HG03432 (cell line): ENCODE data around the gene LRCH1.
"Not testable (repeated sequence)": the region's sequence is repeated elsewhere in the genome, so short reads cannot be mapped to it uniquely, and the experiment has no call there.

Source experiments
- ATAC-seq: cut with Tn5 transposase; IDR thresholded peaks from one replicate; pipeline ENCODE4 v1.9.1; 2021; ENCODE audit warnings: mild to moderate bottlenecking, moderate library complexity; ENCODE audit not compliant: unreplicated experiment

LRCH1 gene, protein sequence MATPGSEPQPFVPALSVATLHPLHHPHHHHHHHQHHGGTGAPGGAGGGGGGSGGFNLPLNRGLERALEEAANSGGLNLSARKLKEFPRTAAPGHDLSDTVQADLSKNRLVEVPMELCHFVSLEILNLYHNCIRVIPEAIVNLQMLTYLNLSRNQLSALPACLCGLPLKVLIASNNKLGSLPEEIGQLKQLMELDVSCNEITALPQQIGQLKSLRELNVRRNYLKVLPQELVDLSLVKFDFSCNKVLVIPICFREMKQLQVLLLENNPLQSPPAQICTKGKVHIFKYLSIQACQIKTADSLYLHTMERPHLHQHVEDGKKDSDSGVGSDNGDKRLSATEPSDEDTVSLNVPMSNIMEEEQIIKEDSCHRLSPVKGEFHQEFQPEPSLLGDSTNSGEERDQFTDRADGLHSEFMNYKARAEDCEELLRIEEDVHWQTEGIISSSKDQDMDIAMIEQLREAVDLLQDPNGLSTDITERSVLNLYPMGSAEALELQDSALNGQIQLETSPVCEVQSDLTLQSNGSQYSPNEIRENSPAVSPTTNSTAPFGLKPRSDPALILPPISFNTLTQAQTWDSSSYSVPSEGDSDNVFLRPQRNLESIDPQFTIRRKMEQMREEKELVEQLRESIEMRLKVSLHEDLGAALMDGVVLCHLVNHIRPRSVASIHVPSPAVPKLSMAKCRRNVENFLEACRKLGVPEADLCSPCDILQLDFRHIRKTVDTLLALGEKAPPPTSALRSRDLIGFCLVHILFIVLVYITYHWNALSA

DNA sequence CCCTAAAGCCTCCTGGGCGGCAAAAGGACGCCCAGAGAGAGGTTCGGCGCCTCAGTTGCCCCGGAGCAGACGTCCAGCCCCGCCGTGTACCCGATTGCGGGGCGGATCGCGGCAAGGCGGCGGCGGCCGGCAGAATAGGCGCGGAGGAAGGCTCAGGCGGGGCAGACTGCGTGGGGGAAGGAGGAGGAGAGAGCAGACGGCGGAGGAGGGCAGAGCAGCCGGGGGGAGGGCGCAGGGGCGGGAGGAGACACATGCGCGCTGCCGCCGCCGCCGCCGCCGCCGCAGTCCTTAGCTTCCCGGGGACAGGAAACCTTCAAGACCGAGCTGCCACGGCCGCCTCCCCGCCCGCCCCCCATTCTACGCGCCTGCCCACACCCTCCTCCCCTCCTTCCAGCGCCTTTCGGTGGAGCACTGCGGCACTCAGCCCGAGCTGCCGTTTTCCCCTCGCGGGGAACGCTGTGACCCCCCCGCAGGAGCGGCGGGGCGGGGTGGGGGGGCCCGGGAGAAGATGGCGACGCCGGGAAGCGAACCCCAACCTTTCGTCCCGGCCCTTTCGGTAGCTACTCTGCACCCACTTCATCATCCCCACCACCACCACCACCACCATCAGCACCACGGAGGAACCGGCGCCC, at the start of gene LRCH1:
LRCH1 (plus strand) TSS at position 282 of the 632 bp plus-strand sequence; CDS start at position 509, 227 bp downstream.
- peak; percentile 71 for ATAC-seq

DNA sequence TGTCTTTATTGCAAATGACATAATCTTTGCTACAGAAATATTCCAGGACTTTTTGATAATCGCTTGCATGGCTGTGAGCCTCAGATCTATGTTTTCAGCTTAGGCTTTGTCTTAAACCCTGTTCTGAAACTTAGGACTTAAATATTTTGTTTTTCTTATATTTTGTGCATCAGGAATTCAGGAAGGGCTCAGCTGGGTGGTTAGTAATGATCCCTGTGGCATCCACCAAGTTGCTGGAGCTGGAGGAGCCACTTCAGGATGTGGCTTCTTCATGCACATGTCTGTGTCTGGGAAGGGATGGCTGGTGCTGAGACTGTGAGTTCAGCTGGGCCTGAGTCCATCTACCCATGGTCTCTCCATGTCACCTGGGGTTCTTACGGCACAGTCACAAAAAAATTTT, 48.9 kb upstream of the LRCH1 start:
- ATAC-seq, result no peak

DNA sequence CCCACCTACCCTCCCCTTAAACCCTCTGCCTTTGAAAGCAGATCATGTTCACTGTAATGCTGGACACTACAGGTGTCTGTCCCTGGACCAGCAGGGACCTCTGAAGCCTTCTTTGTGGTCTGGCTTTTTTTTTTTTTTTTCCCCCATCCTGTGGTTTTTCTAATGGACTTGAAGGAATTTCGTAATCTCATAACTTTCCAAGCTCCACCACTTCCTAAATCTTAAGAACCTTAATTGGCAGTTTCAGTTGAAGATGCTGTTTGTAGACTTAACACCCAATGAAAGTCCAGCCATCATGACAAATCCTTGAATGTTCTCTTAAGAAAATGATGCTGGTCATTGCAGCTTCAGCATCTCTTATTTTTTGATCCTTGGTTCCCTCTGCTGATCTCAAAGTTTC, 45.0 kb upstream of the LRCH1 start:
- no peak for ATAC-seq

DNA sequence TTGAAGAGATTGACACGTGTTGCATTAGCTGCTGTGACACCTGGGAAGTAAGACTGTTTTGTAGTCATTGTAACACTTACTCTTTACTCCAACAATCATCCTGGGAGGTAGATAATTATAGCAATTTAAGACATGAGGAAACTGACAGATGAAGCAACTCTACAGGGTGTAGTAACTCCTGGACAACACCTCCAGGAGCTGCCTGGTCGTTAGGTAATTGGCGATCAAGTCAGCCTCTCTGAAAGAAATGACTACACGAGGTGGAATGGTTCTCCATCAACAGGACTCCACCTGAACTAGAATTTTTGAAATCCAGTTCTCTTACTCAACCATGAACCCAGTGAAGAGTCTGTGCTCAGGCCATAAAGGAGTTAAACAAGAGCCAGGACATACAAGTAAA, 43.0 kb upstream of the LRCH1 start:
- ATAC-seq, result no peak

DNA sequence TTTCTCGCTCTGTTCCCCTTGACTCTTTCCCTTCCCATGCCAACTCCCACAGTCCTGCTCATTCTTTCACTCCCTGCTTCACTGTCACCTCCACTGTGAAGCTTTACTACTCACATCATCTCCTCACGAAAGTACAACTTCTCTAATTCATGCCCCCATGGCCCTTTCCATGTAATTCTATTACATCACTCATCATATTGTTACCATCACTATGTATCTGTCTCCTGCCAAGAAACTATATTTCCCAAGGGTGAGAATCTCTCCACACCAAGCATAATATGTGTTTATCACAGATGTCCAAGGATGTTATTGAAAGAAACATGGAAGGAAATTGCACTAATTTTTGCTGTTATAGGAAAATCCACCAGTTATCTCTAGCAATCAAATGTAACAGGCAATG, 37.2 kb upstream of the LRCH1 start:
- no peak for ATAC-seq

DNA sequence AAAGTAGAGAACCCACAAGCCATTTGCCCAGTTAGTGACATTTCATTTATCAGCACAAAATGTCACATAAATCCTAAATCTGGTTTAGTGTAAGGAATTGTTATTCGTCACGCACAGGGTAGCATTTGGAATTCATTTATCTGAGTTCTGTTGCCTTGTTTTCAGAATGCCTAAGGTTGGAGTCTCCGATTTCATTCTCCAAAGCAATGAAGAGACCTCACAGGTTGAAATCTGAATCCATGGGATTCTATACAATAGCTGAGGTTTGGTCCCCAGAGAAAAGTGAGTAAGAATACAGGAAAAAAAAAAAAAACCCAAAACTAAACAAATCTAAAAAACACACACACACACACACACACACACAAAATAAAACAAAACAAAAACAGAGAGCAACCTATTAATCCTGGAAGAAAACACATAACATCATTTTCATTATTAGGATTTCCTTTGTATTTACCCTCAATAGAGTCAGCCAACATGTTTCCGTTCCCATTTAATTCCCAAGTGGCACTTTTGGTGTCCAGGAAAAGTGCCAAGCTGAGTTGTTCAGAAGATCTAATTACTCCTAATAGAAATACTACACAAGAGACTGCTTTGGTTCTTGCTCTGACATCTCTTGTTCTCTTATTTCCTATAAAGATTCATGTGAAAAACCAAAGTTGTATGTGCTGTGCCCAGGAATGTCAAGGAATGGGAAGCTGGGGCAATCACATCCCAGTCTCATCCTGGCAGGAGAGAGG, 36.2 kb upstream of the LRCH1 start:
- no peak for ATAC-seq

DNA sequence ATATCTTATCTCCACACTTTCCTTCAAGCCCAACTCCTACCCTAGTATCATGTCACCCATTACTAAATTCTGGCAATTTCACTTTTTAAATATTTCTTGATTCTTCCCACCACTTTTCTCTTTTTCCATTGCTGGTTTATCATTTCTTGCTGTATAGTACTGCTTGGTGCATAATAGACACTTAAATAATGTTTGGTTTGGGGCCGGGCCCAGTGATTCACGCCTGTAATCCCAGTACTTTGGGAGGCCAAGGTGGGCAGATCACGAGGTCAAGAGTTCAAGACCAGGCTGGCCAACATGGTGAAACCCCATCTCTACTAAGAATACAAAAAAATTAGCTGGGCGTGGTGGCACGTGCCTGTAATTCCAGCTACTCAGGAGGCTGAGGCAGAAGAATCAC, 35.2 kb upstream of the LRCH1 start:
- ATAC-seq, result not testable (repeated sequence)

DNA sequence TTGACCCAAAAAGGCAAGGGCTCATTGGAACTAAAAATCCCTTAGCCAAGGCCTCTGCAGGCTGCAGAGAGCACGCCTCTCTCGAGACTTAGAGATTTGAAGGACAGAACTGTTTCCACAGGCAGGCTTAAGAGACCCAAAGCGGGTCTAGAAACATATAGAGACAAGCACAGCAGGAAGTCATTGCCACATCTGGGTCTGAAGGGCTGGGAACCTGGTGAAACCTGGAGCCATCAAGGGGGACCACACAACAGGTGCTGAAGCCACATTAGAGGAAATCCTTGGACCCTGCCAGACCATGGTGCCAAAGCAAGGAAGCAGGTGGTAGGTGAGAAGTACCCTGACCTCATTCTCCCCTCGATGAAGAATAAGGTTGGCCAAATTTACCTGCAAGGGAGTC, 33.8 kb upstream of the LRCH1 start:
- ATAC-seq, result no peak

DNA sequence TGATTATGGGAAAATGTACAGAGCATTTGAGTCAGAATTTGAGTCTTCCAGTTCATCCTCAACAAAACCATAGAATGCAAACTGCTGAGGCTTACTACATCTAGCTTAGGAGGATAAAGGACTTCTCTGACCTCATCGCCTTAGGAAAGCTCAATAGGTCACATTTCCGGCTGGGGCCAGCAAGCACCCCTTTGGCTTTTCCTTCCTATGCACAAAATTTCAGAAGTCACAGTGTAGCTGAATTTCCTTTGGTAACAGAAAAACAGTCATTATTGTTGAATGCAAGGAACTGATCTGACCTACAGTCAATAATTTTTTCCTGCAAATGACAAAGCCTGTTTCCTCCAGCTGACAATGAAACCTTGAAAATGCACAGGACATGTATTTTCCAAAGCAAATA, 32.8 kb upstream of the LRCH1 start:
- no peak for ATAC-seq

DNA sequence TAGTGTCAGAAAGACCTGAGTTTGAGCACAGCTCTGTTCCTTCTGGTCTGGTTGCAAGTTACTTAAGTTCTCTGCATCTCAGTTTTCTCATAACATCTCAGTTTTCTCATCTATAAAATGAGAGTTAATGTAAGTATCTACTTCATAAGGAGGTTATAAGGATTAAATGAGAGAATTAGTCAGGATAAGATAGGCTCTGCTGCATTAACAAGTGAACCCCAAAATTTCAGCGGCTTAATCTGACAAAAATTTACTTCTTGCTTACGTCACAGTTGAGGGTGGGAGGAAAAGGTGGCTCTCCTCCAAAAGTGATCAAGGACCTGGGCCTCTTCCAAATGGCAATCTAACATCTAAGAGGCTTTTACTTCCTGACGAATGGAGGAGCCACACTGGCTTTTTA, 31.5 kb upstream of the LRCH1 start:
- no peak for ATAC-seq

DNA sequence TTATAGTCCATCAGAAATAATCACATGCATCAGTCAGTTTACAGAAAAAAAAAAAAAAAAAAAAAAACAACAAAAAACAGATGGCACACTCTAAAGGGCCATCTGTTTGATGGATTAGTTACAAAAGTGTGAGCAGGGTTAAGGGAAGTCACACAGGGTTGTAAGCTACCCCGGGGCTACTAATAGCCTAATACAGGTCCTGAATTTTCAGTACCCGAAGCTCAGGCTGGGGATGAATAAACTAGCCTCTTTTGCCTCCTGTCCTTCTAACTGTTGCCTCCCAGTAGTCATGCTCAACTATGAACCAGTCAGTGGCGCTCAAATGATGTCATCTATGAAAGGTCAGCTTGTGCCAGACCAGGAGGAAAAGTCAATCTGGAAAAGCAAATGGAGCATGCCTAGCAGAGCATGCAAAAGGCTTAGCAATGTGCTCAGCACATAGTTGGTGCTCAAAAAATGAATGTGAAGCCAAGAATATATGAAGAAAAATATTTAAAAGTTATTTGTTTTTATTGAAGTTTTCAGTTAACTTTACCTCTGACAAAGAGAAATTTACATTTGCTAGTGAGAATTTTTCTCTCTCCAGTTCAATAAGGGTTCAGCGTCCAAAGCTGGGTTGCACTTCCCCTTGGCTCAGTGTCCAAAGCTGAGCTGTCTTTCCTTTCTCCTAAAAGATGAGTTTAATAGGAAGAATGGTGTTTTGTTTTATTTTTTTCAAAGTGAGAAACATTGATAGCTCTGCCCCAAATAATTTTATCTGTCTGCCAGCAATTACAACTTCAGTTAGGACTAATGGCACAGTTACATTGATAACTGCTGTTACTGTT, 30.8 kb upstream of the LRCH1 start:
- no peak for ATAC-seq

DNA sequence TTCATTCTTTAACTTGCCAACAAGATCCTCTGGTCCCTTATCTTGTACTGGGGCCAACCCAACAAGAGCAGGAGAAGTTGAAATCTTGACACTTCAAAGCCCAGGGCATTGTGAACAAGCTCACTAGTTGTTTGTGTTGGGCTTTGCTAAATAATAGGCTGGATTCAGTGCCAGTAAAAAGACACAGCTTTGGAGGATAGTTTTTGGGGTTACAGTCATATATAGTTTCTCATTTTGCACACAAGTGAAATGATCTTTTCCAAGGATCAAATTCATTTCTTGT, 30.3 kb upstream of the LRCH1 start:
- ATAC-seq, result no peak

DNA sequence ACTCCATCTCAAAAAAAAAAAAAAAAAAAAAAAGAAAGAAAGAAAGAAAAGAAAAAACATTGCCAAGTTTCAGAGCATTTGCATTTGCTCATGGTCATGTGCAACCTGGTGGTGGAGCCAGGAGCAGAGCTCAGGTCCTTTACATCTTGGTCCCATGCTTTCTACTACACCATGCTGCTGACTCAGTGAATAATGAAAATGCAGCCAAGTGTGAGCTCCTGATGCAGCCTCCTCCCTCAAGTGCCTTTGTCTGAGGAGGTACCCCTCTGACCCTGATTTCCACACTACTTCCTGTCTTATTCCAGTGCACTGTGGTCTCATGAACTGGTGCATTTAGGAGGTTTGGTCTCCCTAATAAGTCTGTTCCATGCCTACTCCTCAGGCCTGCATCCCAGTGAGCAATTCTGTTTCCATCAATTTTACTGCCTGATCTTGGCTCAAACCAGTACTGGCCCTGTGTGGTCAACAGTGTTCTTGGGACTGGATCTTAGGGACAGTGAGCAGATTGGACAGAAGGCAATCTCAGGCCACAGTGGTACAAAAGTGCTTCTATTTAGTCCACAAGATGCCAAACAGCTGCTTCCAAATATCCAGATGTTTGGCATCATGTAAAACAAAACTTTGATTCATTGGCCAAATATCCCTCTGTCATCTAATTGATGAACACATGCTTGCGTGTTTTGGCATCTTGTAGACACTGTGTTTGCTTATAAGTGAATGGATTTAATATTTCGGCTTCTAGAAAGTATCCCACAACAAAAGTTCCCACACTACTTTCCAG, 28.8 kb upstream of the LRCH1 start:
- no peak for ATAC-seq

DNA sequence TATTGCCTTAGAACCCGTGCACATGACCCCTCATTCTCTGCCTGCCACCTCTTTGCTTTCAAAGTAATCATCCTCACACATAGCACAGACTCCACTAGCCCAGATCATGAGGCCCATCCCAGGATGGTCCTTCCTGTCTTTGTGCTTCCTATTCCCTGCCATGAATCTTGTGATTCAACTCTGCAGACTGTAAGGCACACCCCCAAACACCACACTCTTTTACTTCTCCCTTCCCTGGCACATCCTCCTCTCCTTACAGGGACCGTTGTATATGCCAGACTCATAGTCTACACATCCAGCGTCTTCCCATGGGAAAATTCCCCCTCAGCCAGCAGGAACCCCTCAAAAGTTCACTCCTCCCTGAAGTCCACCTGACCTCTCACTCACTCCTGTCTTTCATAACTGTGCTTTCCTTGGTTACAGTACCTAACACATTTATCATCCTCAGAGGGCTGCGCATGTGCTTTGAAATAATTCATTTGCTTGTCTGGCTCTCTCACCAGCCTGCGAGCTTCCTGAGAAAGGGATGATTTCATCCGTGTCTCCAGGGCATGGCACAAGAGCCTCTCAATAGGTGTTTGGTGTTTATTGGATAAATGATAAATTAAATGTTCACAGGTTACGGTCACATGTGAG, 26.8 kb upstream of the LRCH1 start:
- no peak for ATAC-seq

DNA sequence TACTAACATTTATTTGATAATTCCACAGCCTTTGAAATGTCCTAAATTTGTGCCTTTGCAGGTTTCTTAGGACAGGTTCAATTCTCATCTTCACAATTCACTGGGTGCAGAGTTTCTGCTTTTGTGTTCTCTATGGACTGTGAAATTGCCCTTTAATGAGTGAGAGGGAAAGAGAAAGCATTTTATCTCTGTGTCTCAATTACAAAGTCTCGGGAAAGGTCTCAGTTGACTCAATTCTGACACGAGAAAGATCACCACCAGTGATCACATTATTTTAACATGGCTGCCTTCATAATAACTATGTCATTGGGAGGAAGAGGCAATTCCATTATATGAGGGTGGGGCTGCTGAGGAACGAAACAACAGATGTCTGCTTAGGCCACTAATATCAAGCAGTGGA, 26.2 kb upstream of the LRCH1 start:
- ATAC-seq, result no peak

DNA sequence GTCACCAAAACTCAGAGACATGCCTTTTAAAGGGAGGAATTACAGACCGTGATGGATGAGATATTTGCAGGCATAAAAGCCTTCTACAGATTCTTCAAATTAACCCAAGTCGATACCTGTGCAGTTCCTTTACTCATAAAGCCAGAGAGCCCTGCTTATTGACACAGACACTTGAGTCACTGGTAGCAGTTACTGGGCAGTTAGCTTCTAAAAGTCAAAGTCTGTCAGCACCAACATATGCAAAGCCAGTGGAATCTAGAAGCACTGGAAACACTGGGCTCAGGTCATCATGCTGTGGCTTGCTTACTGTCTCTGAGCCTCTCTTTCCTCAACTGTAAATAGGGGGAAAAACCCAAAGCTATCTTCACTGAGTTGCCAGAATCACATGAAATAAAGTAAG, 25.7 kb upstream of the LRCH1 start:
- ATAC-seq, result no peak

DNA sequence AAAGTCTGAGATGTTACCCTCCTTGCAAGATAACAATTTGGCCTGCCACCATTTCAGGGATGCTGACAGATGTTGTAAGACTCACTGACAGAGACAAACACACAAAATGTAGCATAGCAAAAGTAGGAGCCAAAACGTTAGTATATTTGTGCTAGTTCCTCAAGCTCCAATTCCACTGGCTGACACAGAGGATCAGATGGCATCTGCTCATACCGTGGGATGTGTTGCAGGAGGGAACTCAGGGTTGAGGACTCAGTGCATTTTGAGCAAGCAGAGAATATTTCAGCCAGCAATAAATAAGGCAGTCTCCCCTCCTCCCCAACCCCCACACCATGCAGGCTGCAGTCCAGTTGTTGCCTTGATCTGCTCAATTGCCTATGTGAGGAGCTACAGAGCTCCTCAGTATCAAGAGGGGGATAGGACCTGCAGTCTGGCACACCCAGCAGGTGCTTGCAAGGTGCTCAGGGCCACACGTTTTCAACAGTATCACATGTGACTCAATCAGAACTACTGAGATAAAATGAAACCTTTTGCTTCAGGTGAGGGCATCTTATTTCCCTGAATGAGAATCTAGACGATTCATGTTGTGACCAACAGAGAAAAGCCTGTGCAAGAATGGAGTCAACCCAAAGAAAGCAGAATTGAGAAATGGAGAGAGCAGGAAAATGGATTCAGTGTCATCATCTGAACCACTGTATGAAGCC, 23.6 kb upstream of the LRCH1 start:
- peak; percentile 38 for ATAC-seq

DNA sequence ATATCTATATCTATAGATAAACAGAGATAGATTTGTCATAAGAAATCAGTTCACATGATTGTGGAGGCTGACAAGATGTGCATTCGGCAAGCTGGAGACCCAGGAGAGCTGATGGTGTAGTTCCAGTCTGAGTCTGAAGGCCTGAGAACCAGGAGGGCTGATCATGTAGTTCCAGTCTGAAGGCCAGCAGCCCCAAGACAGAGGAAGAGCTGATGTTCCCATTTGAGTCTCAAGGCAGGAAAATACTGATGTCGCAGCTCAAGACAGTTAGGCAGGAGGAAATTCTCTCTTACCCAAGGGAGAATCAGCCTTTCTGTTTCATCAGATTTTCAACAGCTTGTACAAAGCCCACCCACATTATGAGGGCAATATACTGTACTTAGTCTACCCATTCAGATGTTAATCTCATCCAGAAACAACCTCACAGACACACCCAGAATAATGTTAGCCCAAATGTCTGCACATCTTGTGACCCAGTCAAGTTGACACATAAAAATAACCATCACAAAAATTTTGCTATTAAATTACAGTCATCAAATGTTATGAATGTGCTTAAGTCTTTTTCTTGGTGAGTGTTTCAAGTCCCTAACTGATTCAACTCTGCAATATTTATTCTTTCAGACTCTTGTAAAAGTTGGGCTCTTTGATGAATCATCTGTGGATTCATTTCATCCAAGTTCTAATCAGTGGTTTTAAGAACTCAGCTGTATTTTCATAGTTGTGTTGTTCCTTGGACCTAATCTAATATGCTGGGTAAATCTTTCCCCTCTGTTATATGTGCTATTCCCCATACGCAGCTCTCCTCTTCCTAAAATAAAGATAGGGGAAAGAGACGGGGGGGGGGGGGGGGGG, 22.7 kb upstream of the LRCH1 start:
- no peak for ATAC-seq
